Fibroblast of lung (primary cell): ENCODE measurements around the gene VCAN.

Experiments used
- CTCF ChIP-seq, 2 donors: IDR thresholded peaks in 1 of 2; conservative IDR thresholded peaks in 1 of 2; 1 replicate in 1 of 2; 2 replicates in 1 of 2; pipeline ENCODE4 v1.5.1; 2011 to 2012; ENCODE audit warnings: low read length in 2 of 2, control low read depth in 1 of 2, inconsistent platforms in 1 of 2, low read depth in 1 of 2, mild to moderate bottlenecking in 1 of 2
- EZH2 ChIP-seq: IDR thresholded peaks from 2 replicates; pipeline ENCODE4 v1.5.1; 2012; ENCODE audit warnings: low read length, control low read depth, mild to moderate bottlenecking; ENCODE audit errors: missing control alignments

GRCh38 chr5:83447533-83447932 lies 24.0 kb upstream of the VCAN start:
- TF ChIP-seq CTCF (conservative IDR thresholded peaks at IDR 0.05 in 1 of 2, IDR thresholded peaks at IDR 0.05 in 1 of 2; ENCODE audit: low read depth in 1 of 2, low read length in 2 of 2) (no peak), EZH2 (no peak)
